Trophoblast cell (in vitro differentiated cells and primary cell): ENCODE measurements around the gene TERB1.

Source experiments
- DNase-seq, 2 donors: peaks; one replicate each; pipeline ENCODE4 v3.0.0-alpha.2; 2016
- H2AFZ ChIP-seq: 2 replicates; pipeline ENCODE4 v1.6.1; 2013; ENCODE audit warnings: low read length, moderate library complexity, mild to moderate bottlenecking; ENCODE audit not compliant: insufficient read depth, poor library complexity
- H2AK5ac ChIP-seq: 2 replicates; pipeline ENCODE4 v1.6.1; 2013; ENCODE audit warnings: mild to moderate bottlenecking, low read length
- H2BK120ac ChIP-seq: 2 replicates; pipeline ENCODE4 v1.6.1; 2013; ENCODE audit warnings: low read length, mild to moderate bottlenecking, moderate library complexity; ENCODE audit not compliant: insufficient read depth, poor library complexity
- H2BK12ac ChIP-seq: 2 replicates; pipeline ENCODE4 v1.6.1; 2013; ENCODE audit warnings: mild to moderate bottlenecking, low read length, moderate library complexity
- H2BK5ac ChIP-seq: 2 replicates; pipeline ENCODE4 v1.6.1; 2013; ENCODE audit warnings: low read length, low read depth, moderate library complexity, mild to moderate bottlenecking; ENCODE audit not compliant: poor library complexity
- H3K14ac ChIP-seq: 2 replicates; pipeline ENCODE4 v1.6.1; 2013; ENCODE audit warnings: mild to moderate bottlenecking, low read length
- H3K18ac ChIP-seq: 2 replicates; pipeline ENCODE4 v1.6.1; 2013; ENCODE audit warnings: mild to moderate bottlenecking, low read length
- H3K23ac ChIP-seq: 2 replicates; pipeline ENCODE4 v1.6.1; 2013; ENCODE audit warnings: low read length
- H3K27ac ChIP-seq: 2 replicates; pipeline ENCODE4 v1.5.1; 2013; ENCODE audit warnings: low read depth, mild to moderate bottlenecking, inconsistent platforms, low read length, moderate library complexity
- H3K27me3 ChIP-seq: 2 replicates; pipeline ENCODE4 v1.6.1; 2013; ENCODE audit warnings: inconsistent platforms, mild to moderate bottlenecking, low read length, moderate library complexity; ENCODE audit not compliant: insufficient read depth
- H3K36me3 ChIP-seq, 2 experiments: 1 replicate in 1 of 2; 2 replicates in 1 of 2; pipeline ENCODE4 v1.6.1; 2013; ENCODE audit warnings: low read length in 2 of 2, mild to moderate bottlenecking in 2 of 2, moderate library complexity in 1 of 2; ENCODE audit not compliant: insufficient read depth in 2 of 2, control insufficient read depth in 1 of 2
- H3K4ac ChIP-seq: 2 replicates; pipeline ENCODE4 v1.6.1; 2013; ENCODE audit warnings: low read depth, mild to moderate bottlenecking, low read length, moderate library complexity
- H3K4me1 ChIP-seq, 2 experiments: 1 replicate in 1 of 2; 2 replicates in 1 of 2; pipeline ENCODE4 v1.6.1; 2013; ENCODE audit warnings: low read length in 2 of 2, mild to moderate bottlenecking in 2 of 2, moderate library complexity in 1 of 2; ENCODE audit not compliant: insufficient read depth in 2 of 2, control insufficient read depth in 1 of 2
- H3K4me2 ChIP-seq: 2 replicates; pipeline ENCODE4 v1.6.1; 2013; ENCODE audit warnings: inconsistent platforms, mild to moderate bottlenecking, low read length, moderate library complexity
- H3K4me3 ChIP-seq: 2 replicates; pipeline ENCODE4 v1.5.1; 2013; ENCODE audit warnings: mild to moderate bottlenecking, low read depth, low read length, inconsistent platforms
- H3K79me1 ChIP-seq: one replicate; pipeline ENCODE4 v1.6.1; 2013; ENCODE audit warnings: low read length
- H3K79me2 ChIP-seq: 2 replicates; pipeline ENCODE4 v1.6.1; 2013; ENCODE audit warnings: low read length, mild to moderate bottlenecking; ENCODE audit not compliant: control insufficient read depth, insufficient read depth, poor library complexity
- H3K9ac ChIP-seq: 2 replicates; pipeline ENCODE4 v1.6.1; 2013; ENCODE audit warnings: mild to moderate bottlenecking, low read length
- H3K9me3 ChIP-seq: 2 replicates; pipeline ENCODE4 v1.6.1; 2013; ENCODE audit warnings: low read depth, mild to moderate bottlenecking, control low read depth, inconsistent platforms, low read length; ENCODE audit not compliant: insufficient read depth
- H4K12ac ChIP-seq: 2 replicates; pipeline ENCODE4 v1.6.1; 2013; ENCODE audit warnings: low read depth, mild to moderate bottlenecking, low read length, moderate library complexity
- H4K8ac ChIP-seq: 2 replicates; pipeline ENCODE4 v1.6.1; 2013; ENCODE audit warnings: low read depth, mild to moderate bottlenecking, low read length, moderate library complexity
- H4K91ac ChIP-seq: one replicate; pipeline ENCODE4 v1.6.1; 2013; ENCODE audit warnings: low read depth, mild to moderate bottlenecking, low read length, moderate library complexity
- WGBS: extraction: QIAGEN DNeasy Blood & Tissue Kit; methylation state at CpG from one replicate; pipeline ENCODE4 v1.1.7; 2013; ENCODE audit warnings: missing lambda C conversion rate; ENCODE audit not compliant: insufficient read length, insufficient coverage; ENCODE audit errors: extremely low coverage; 5-methylcytosine and 5-hydroxymethylcytosine counted together

The TERB1 gene

DNA sequence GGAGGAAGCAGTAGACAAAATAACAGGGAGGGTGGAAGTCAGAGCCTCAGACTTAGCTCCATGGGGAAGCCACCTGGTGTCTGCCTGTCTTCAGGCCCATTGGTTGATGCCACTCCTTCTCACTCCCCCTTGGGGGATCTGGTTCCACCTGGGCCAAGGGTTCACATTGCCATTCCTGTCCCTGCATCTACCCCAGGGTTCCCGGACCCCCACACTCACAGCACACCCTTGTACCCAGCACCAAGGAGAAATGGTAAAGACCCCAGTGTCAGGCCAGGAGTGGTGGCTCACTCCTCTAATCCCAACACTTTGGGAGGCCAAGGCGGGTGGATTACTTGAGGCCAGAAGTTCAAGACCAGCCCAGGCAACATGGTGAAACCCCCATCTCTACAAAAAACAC lies 41.8 kb upstream of the TERB1 start:
- H4K12ac ChIP-seq, result no peak overlapping the region
- no peak overlapping the region for H4K91ac ChIP-seq
- H3K79me1 ChIP-seq, result no peaks in the 10 kb centered on the region
- no peak overlapping the region for H3K23ac ChIP-seq
- H3K79me2 ChIP-seq, result no peaks in the 10 kb centered on the region
- no peak overlapping the region for H3K4me2 ChIP-seq
- H3K4me3 ChIP-seq, result no peak overlapping the region
- no peak overlapping the region for H2BK12ac ChIP-seq
- H2BK5ac ChIP-seq, result no peak overlapping the region
- no peak overlapping the region for H2BK120ac ChIP-seq
- no peak overlapping the region for H3K18ac ChIP-seq
- H3K9ac ChIP-seq, result no peak overlapping the region
- DNase-seq, result no peak
- H3K27ac ChIP-seq, result no peak overlapping the region
- H3K9me3 ChIP-seq, result peaks cover 7% of the 10 kb centered on the region
- H3K27me3 ChIP-seq, result peaks cover 40% of the 10 kb centered on the region
- H3K36me3 ChIP-seq, result no peaks in the 10 kb centered on the region
- H2AFZ ChIP-seq, result no peak overlapping the region
- no peak overlapping the region for H2AK5ac ChIP-seq
- H4K8ac ChIP-seq, result no peak overlapping the region
- no CpG with 5 or more reads among the region's 2 CpGs for WGBS
- H3K14ac ChIP-seq, result no peak overlapping the region
- no peak overlapping the region for H3K4ac ChIP-seq
- peaks cover 6 to 7% of the 10 kb centered on the region in 2 experiments for H3K4me1 ChIP-seq

- no peak overlapping the region for H3K9ac ChIP-seq
- peaks cover 7% of the 10 kb centered on the region for H3K9me3 ChIP-seq
- no peak overlapping the region for H2AFZ ChIP-seq
- no peak overlapping the region for H3K4me3 ChIP-seq
- no peak overlapping the region for H3K14ac ChIP-seq
- no peak for DNase-seq
- H4K91ac ChIP-seq, result no peak overlapping the region
- no peak overlapping the region for H3K4ac ChIP-seq
- no peak overlapping the region for H2AK5ac ChIP-seq
- no peaks in the 10 kb centered on the region for H3K79me1 ChIP-seq
- WGBS, result no CpG with 5 or more reads among the region's 7 CpGs
- no peak overlapping the region for H2BK5ac ChIP-seq
- no peak overlapping the region for H2BK12ac ChIP-seq
- H3K18ac ChIP-seq, result no peak overlapping the region
- no peak overlapping the region for H3K27ac ChIP-seq
- H3K4me2 ChIP-seq, result no peak overlapping the region
- no peak overlapping the region for H4K8ac ChIP-seq
- no peak overlapping the region for H2BK120ac ChIP-seq
- no peaks in the 10 kb centered on the region for H3K36me3 ChIP-seq
- H3K23ac ChIP-seq, result no peak overlapping the region
- peaks cover 40% of the 10 kb centered on the region for H3K27me3 ChIP-seq
- H3K79me2 ChIP-seq, result no peaks in the 10 kb centered on the region
- no peak overlapping the region for H4K12ac ChIP-seq
- H3K4me1 ChIP-seq, result peaks cover 6 to 7% of the 10 kb centered on the region in 2 experiments
Measured at GRCh38 chr16:66842765-66843164, 41.4 kb upstream of the TERB1 start.

DNA sequence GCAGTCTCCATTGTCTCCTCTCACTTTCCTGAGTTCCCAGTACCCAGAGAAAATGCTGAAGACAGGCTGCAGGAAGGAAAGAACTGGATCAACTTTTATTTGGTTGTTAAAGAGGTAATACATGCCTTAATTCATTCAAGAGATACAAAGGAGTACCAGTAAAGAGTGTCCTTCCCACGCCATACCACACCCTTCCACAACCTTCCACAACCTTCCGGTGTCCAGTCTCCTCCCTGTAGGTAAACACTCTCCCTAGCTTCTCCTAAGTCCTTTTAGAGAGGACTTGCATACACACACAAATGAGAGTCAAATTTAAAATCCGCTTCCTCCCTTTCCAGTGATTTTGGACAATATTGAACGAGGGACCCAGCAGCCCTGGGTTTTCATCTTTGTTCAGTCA lies 40.0 kb upstream of the TERB1 start:
- no peak overlapping the region for H4K91ac ChIP-seq
- no CpG with 5 or more reads among the region's 4 CpGs for WGBS

GRCh38 chr16:66840883-66841282 lies 39.5 kb upstream of the TERB1 start:
- Histone ChIP-seq H3K18ac (no peak overlapping the region), H4K91ac (no peak overlapping the region), H3K4ac (no peak overlapping the region), H4K12ac (no peak overlapping the region), H3K79me2 (no peaks in the 10 kb centered on the region), H3K79me1 (no peaks in the 10 kb centered on the region), H3K9ac (no peak overlapping the region), H2BK120ac (no peak overlapping the region), H3K4me1 (peaks cover 6 to 7% of the 10 kb centered on the region in 2 experiments), H3K23ac (no peak overlapping the region), H2BK12ac (no peak overlapping the region), H2BK5ac (no peak overlapping the region), H4K8ac (no peak overlapping the region), H3K14ac (no peak overlapping the region), H2AK5ac (no peak overlapping the region), H2AFZ (no peak overlapping the region), H3K36me3 (no peaks in the 10 kb centered on the region), H3K27me3 (peaks cover 34% of the 10 kb centered on the region), H3K4me3 (no peak overlapping the region), H3K4me2 (no peak overlapping the region), H3K27ac (no peak overlapping the region), H3K9me3 (peaks cover 7% of the 10 kb centered on the region)
- no CpG with 5 or more reads among the region's 3 CpGs for WGBS
- DNase-seq, result no peak

More for the DNA sequence above, 40.0 kb upstream of the TERB1 start:
- no peak overlapping the region for H3K9ac ChIP-seq
- no peak overlapping the region for H3K4ac ChIP-seq
- peaks cover 7% of the 10 kb centered on the region for H3K9me3 ChIP-seq
- no peak overlapping the region for H3K14ac ChIP-seq
- no peak overlapping the region for H3K4me2 ChIP-seq
- DNase-seq, result no peak
- no peak overlapping the region for H3K27ac ChIP-seq
- no peak overlapping the region for H3K18ac ChIP-seq
- peaks cover 6 to 7% of the 10 kb centered on the region in 2 experiments for H3K4me1 ChIP-seq
- H3K4me3 ChIP-seq, result no peak overlapping the region
- no peaks in the 10 kb centered on the region for H3K36me3 ChIP-seq
- H2AFZ ChIP-seq, result no peak overlapping the region
- no peak overlapping the region for H2BK120ac ChIP-seq
- no peak overlapping the region for H2BK5ac ChIP-seq
- no peak overlapping the region for H2BK12ac ChIP-seq
- H3K23ac ChIP-seq, result no peak overlapping the region
- H4K12ac ChIP-seq, result no peak overlapping the region
- no peak overlapping the region for H4K8ac ChIP-seq
- no peak overlapping the region for H2AK5ac ChIP-seq
- no peaks in the 10 kb centered on the region for H3K79me2 ChIP-seq
- H3K27me3 ChIP-seq, result peaks cover 39% of the 10 kb centered on the region
- H3K79me1 ChIP-seq, result no peaks in the 10 kb centered on the region
